IMR-90 (cell line): Measurements from ENCODE around the gene MTMR3. TPM values are rescaled to one million over a fixed set of nuclear protein-coding genes. Genes with fewer than 3 reads are reported as not detected.

Experiments used
- ATAC-seq: fragments of 200-7000 bp; cut with Tn5 transposase; 2 replicates; pipeline ENCODE4 v1.9.1; 2020; ENCODE audit warnings: low read depth, mild to moderate bottlenecking, moderate library complexity
- BruUV-seq: library from RNA; stranded (reverse); fragments of 400-500 nt; replicated peaks from 2 replicates; lab custom pipeline; 2021; lab: Mats Ljungman, UMichigan
- CTCF ChIA-PET: fragments of 300-600 bp; formaldehyde crosslinking; extraction: SDS; loops from one replicate; lab custom pipeline; 2021; ENCODE audit warnings: antibody characterized with exemption; lab: Yijun Ruan, JAX
- POLR2A ChIA-PET: fragments of 300-600 bp; sonication (Branson Sonifier 250); formaldehyde crosslinking; loops from one replicate; lab custom pipeline; 2022; ENCODE audit warnings: antibody characterized with exemption; ENCODE audit not compliant: unreplicated experiment; lab: Charles Lee
- DNase-seq: peaks from one replicate; pipeline ENCODE4 v3.0.0; 2013
- H2AFZ ChIP-seq: replicated peaks from 2 replicates; pipeline ENCODE3; 2013; ENCODE audit warnings: low read length, mild to moderate bottlenecking; ENCODE audit not compliant: poor library complexity
- H2AK5ac ChIP-seq: 2 replicates; pipeline ENCODE4 v1.6.1; 2013; ENCODE audit warnings: low read depth, low read length, inconsistent platforms
- H2AK9ac ChIP-seq: replicated peaks from 2 replicates; pipeline ENCODE3; 2013; ENCODE audit warnings: mild to moderate bottlenecking, low read depth, low read length, moderate library complexity; ENCODE audit not compliant: poor library complexity
- H2BK120ac ChIP-seq: 2 replicates; pipeline ENCODE4 v1.6.1; 2013; ENCODE audit warnings: low read depth, low read length, inconsistent platforms
- H2BK15ac ChIP-seq: 3 replicates; pipeline ENCODE4 v1.6.1; 2013; ENCODE audit warnings: low read depth, low read length, inconsistent platforms
- H2BK20ac ChIP-seq: 2 replicates; pipeline ENCODE4 v1.6.1; 2013; ENCODE audit warnings: low read depth, mild to moderate bottlenecking, inconsistent platforms, low read length, moderate library complexity
- H2BK5ac ChIP-seq: 2 replicates; pipeline ENCODE4 v1.6.1; 2013; ENCODE audit warnings: mild to moderate bottlenecking, low read depth, low read length, inconsistent platforms; ENCODE audit not compliant: poor library complexity, severe bottlenecking
- H3K14ac ChIP-seq: replicated peaks from 2 replicates; pipeline ENCODE4 v1.6.1; 2013; ENCODE audit warnings: low read depth, low read length, inconsistent platforms
- H3K18ac ChIP-seq: 2 replicates; pipeline ENCODE4 v1.6.1; 2013; ENCODE audit warnings: low read depth, low read length, control low read depth
- H3K23ac ChIP-seq: 2 replicates; pipeline ENCODE4 v1.6.1; 2013; ENCODE audit warnings: low read depth, low read length, inconsistent platforms
- H3K27ac ChIP-seq: 2 replicates; pipeline ENCODE4 v1.5.1; 2013; ENCODE audit warnings: mild to moderate bottlenecking, control low read depth, low read length; ENCODE audit not compliant: insufficient read depth
- H3K27me3 ChIP-seq: 2 replicates; pipeline ENCODE4 v1.6.1; 2013; ENCODE audit warnings: low read length; ENCODE audit not compliant: control insufficient read depth, insufficient read depth
- H3K36me3 ChIP-seq: 2 replicates; pipeline ENCODE4 v1.6.1; 2013; ENCODE audit warnings: low read length, mixed read lengths; ENCODE audit not compliant: control insufficient read depth, insufficient read depth
- H3K4ac ChIP-seq: 2 replicates; pipeline ENCODE4 v1.6.1; 2013; ENCODE audit warnings: low read depth, low read length, inconsistent platforms
- H3K4me1 ChIP-seq: 2 replicates; pipeline ENCODE4 v1.6.1; 2013; ENCODE audit warnings: low read length, mixed read lengths; ENCODE audit not compliant: control insufficient read depth, insufficient read depth
- H3K4me2 ChIP-seq: 2 replicates; pipeline ENCODE4 v1.6.1; 2013; ENCODE audit warnings: low read depth, mild to moderate bottlenecking, control low read depth, low read length, moderate library complexity
- H3K4me3 ChIP-seq: 2 replicates; pipeline ENCODE4 v1.5.1; 2013; ENCODE audit warnings: low read depth, mild to moderate bottlenecking, control low read depth, low read length, moderate library complexity; ENCODE audit not compliant: insufficient read depth
- H3K56ac ChIP-seq: 2 replicates; pipeline ENCODE4 v1.6.1; 2013; ENCODE audit warnings: low read length, inconsistent platforms; ENCODE audit not compliant: insufficient read depth; ENCODE audit errors: extremely low read depth
- H3K79me1 ChIP-seq, 2 experiments: 2 replicates each; pipeline ENCODE4 v1.6.1; 2013; ENCODE audit warnings: low read length in 2 of 2, inconsistent platforms in 1 of 2, low read depth in 1 of 2
- H3K9ac ChIP-seq: 2 replicates; pipeline ENCODE4 v1.6.1; 2013; ENCODE audit warnings: low read depth, low read length, control low read depth
- H3K9me1 ChIP-seq: 2 replicates; pipeline ENCODE4 v1.6.1; 2013; ENCODE audit warnings: low read length, inconsistent platforms; ENCODE audit not compliant: insufficient read depth
- H3K9me3 ChIP-seq: 2 replicates; pipeline ENCODE4 v1.6.1; 2013; ENCODE audit warnings: low read length; ENCODE audit not compliant: control insufficient read depth, insufficient read depth
- H4K20me1 ChIP-seq: 2 replicates; pipeline ENCODE4 v1.6.1; 2013; ENCODE audit warnings: low read length, inconsistent platforms; ENCODE audit not compliant: insufficient read depth
- H4K5ac ChIP-seq: 2 replicates; pipeline ENCODE4 v1.6.1; 2013; ENCODE audit warnings: mild to moderate bottlenecking, low read depth, low read length, control low read depth
- H4K8ac ChIP-seq, 2 experiments: 2 replicates each; pipeline ENCODE4 v1.6.1; 2013; ENCODE audit warnings: low read depth in 2 of 2, low read length in 2 of 2, control low read depth in 1 of 2, inconsistent platforms in 1 of 2
- H4K91ac ChIP-seq: 2 replicates; pipeline ENCODE4 v1.6.1; 2013; ENCODE audit warnings: low read depth, low read length, inconsistent platforms; ENCODE audit not compliant: insufficient read depth
- ELK1 ChIP-seq: fragments of 150-350 bp; IDR thresholded peaks from 2 replicates; pipeline ENCODE4 v1.6.1; 2016; ENCODE audit warnings: low read depth, mild to moderate bottlenecking, low read length, moderate library complexity, borderline replicate concordance
- MAFK ChIP-seq: IDR thresholded peaks from 2 replicates; pipeline ENCODE4 v1.6.1; 2012; ENCODE audit warnings: low read depth, low read length, improper control_type of control experiment
- NFE2L2 ChIP-seq: fragments of 150-350 bp; IDR thresholded peaks from 2 replicates; pipeline ENCODE4 v1.6.1; 2016; ENCODE audit warnings: low read depth, mild to moderate bottlenecking, low read length
- USF2 ChIP-seq: fragments of 150-350 bp; IDR thresholded peaks from 2 replicates; pipeline ENCODE4 v1.6.1; 2017; ENCODE audit warnings: mild to moderate bottlenecking, antibody characterized with exemption, low read length, low read depth
- WGBS, 2 experiments: methylation state at CpG; one replicate each; pipeline versions ENCODE4 v1.1.5 to v1.1.7; 2013; ENCODE audit warnings: missing lambda C conversion rate in 2 of 2; ENCODE audit not compliant: insufficient read length in 1 of 2; ENCODE audit errors: extremely low coverage in 2 of 2; 5-methylcytosine and 5-hydroxymethylcytosine counted together
- dilution Hi-C: fragments of 300-500 bp; cut with HindIII; formaldehyde crosslinking; loops from one replicate; pipeline ENCODE4 v1.14.3; 2018; ENCODE audit warnings: low sequenced_read_pairs; ENCODE audit not compliant: unreplicated experiment
- in situ Hi-C: fragments of 300-500 bp; cut with MboI; formaldehyde crosslinking; loops from 3 replicates; pipeline ENCODE4 v1.14.3; 2019; ENCODE audit warnings: low sequenced_read_pairs, inconsistent platforms, mixed read lengths
- intact Hi-C: fragments of 100-400 bp; cut with micrococcal nuclease; formaldehyde crosslinking; loops from 2 replicates; pipeline ENCODE4 v1.10.0; 2022
- polyA plus RNA-seq, 3 experiments: library from polyadenylated mRNA; depleted of rRNA; stranded (reverse); fragments of >200 nt; gene quantifications; 2 replicates each; pipeline ENCODE4 v1.2.3, GENCODE V29; 2012; ENCODE audit warnings: low replicate concordance in 1 of 3
- total RNA-seq: library from RNA; depleted of rRNA; stranded (reverse); fragments of >200 nt; gene quantifications from 2 replicates; pipeline ENCODE4 v1.2.3, GENCODE V29; 2012

MTMR3 gene
- total and polyA plus RNA-seq, 2 of the 4 experiments (the other 2 are of a cell fraction) = 21.3 to 29.4 TPM

GRCh38 chr22:29977107-29977506 lies 94.1 kb downstream of the MTMR3 start:
- Histone ChIP-seq H2AK5ac (no peak overlapping the region), H2AFZ (no peak overlapping the region), H3K9me1 (peaks cover 12% of the 10 kb centered on the region), H3K56ac (no peak overlapping the region), H4K8ac (no peak overlapping the region), H3K4me1 (peaks cover 5% of the 10 kb centered on the region; the same call in 1 of the 2 replicates), H3K4me3 (no peak overlapping the region), H3K4me2 (no peak overlapping the region), H4K91ac (no peak overlapping the region), H4K20me1 (peaks cover 4% of the 10 kb centered on the region; the same call in 1 of the 2 replicates), H3K9ac (no peak overlapping the region), H3K27me3 (no peaks in the 10 kb centered on the region), H2AK9ac (no peak overlapping the region), H3K79me1 (peaks cover 16 to 36% of the 10 kb centered on the region in 2 experiments), H3K23ac (no peak overlapping the region), H3K18ac (no peak overlapping the region), H3K36me3 (peaks cover 8% of the 10 kb centered on the region), H2BK15ac (no peak overlapping the region), H3K9me3 (no peaks in the 10 kb centered on the region), H4K5ac (no peak overlapping the region), H3K4ac (no peak overlapping the region), H2BK120ac (no peak overlapping the region), H2BK20ac (no peak overlapping the region), H3K27ac (no peak overlapping the region), H2BK5ac (no peak overlapping the region), H3K14ac (no peak overlapping the region)
- ATAC-seq = no peak
- WGBS, 2 experiments = no CpG with 5 or more reads among the region's 3 CpGs
- no peak for DNase-seq
- ChIA-PET CTCF (no interaction called here), POLR2A (no interaction called here)
- no peak for TF ChIP-seq ELK1
- no peak for TF ChIP-seq USF2
- no peak for TF ChIP-seq MAFK
- TF ChIP-seq NFE2L2 = no peak
- dilution Hi-C loops = no loop called here
- intact Hi-C loops = no loop called here
- BruUV-seq = no TSS peak
- in situ Hi-C loops = no loop called here
